ENCODE results near the gene POP7. TPM values are rescaled to one million over a fixed set of nuclear protein-coding genes. Genes with fewer than 3 reads are reported as not detected.

Gene POP7
- total RNA-seq, 1 experiment from 2014 or later: 151 TPM

- peak; percentile 4; the same call in 1 of the 2 replicates for ATAC-seq
These were observed 26.6 kb upstream of the POP7 start for GRCh38 chr7:100679129-100679926.

GRCh38 chr7:100679927-100680575 lies 25.9 kb upstream of the POP7 start:
- no peak overlapping the region for H2AFZ ChIP-seq (ENCODE audit: low read length)
- ChIA-PET POLR2A (ENCODE audit: unreplicated experiment) (no interaction called here), CTCF (no interaction called here)
- intact Hi-C loops (cut with micrococcal nuclease): no loop called here
- ATAC-seq (no peak), DNase-seq (no peak)
- no peaks in the 10 kb centered on the region for H3K4me1 ChIP-seq (ENCODE audit: insufficient read depth, low read length)
- no peak for TF ChIP-seq EZH2 (IDR thresholded peaks at IDR 0.05; ENCODE audit: low read length, unreplicated experiment)
- TF ChIP-seq EZH2phosphoT487 (IDR thresholded peaks at IDR 0.05; ENCODE audit: borderline replicate concordance, low read length): no peak
- TF ChIP-seq CTCF (conservative IDR thresholded peaks at IDR 0.05; ENCODE audit: low read depth, low read length): no peak
- H4K20me1 ChIP-seq (ENCODE audit: low read length): no peaks in the 10 kb centered on the region
- H3K4me3 ChIP-seq (ENCODE audit: low read length): no peak overlapping the region
- peaks cover 17% of the 10 kb centered on the region; the same call in 1 of the 2 replicates for H3K36me3 ChIP-seq (ENCODE audit: low read depth, low read length)
- BruUV-seq (replicated peaks): TSS peak; percentile 21
- H3K27ac ChIP-seq (ENCODE audit: low read length): no peak overlapping the region
- H3F3A ChIP-seq (ENCODE audit: low read length, unreplicated experiment): no peaks in the 10 kb centered on the region
- no peaks in the 10 kb centered on the region for H3K27me3 ChIP-seq (ENCODE audit: low read length)
- H3K9me3 ChIP-seq (ENCODE audit: low read length): no peaks in the 10 kb centered on the region
- H3K9ac ChIP-seq (ENCODE audit: low read length): no peak overlapping the region
- H3K4me2 ChIP-seq (ENCODE audit: low read length): no peak overlapping the region
- H3K79me2 ChIP-seq (ENCODE audit: low read length): peaks cover 11% of the 10 kb centered on the region
- H3K9me2 ChIP-seq (replicated peaks; ENCODE audit: low read length): no peaks in the 10 kb centered on the region

More at GRCh38 chr7:100679129-100679926, 26.6 kb upstream of the POP7 start:
- DNase-seq: no peak
- Histone ChIP-seq H3K27me3 (ENCODE audit: low read length) (no peaks in the 10 kb centered on the region), H3K27ac (ENCODE audit: low read length) (no peak overlapping the region), H3F3A (ENCODE audit: low read length, unreplicated experiment) (no peaks in the 10 kb centered on the region), H2AFZ (ENCODE audit: low read length) (no peak overlapping the region), H3K79me2 (ENCODE audit: low read length) (peaks cover 17% of the 10 kb centered on the region), H3K9me3 (ENCODE audit: low read length) (no peaks in the 10 kb centered on the region), H3K4me3 (ENCODE audit: low read length) (no peak overlapping the region), H3K36me3 (ENCODE audit: low read depth, low read length) (peaks cover 17% of the 10 kb centered on the region; the same call in 1 of the 2 replicates), H4K20me1 (ENCODE audit: low read length) (no peaks in the 10 kb centered on the region), H3K9me2 (replicated peaks; ENCODE audit: low read length) (no peaks in the 10 kb centered on the region), H3K4me1 (ENCODE audit: insufficient read depth, low read length) (no peaks in the 10 kb centered on the region), H3K9ac (ENCODE audit: low read length) (no peak overlapping the region), H3K4me2 (ENCODE audit: low read length) (no peak overlapping the region)
- BruUV-seq (replicated peaks): no TSS peak
- CTCF ChIA-PET: interaction anchor here (1.0 kb wide), 1 partner anchor 67 kb away, joined by 3 read pairs; the partner anchor contains the start of gene MOSPD3
- TF ChIP-seq EZH2 (IDR thresholded peaks at IDR 0.05; ENCODE audit: low read length, unreplicated experiment) (no peak), EZH2phosphoT487 (IDR thresholded peaks at IDR 0.05; ENCODE audit: borderline replicate concordance, low read length) (no peak), CTCF (conservative IDR thresholded peaks at IDR 0.05; ENCODE audit: low read depth, low read length) (no peak)
- intact Hi-C loops (cut with micrococcal nuclease): no loop called here
- POLR2A ChIA-PET (ENCODE audit: unreplicated experiment): no interaction called here
